ENCODE results near the gene USP40.
"Not testable (repeated sequence)": the region's sequence is repeated elsewhere in the genome, so short reads cannot be mapped to it uniquely, and the experiment has no call there.

The USP40 gene, protein sequence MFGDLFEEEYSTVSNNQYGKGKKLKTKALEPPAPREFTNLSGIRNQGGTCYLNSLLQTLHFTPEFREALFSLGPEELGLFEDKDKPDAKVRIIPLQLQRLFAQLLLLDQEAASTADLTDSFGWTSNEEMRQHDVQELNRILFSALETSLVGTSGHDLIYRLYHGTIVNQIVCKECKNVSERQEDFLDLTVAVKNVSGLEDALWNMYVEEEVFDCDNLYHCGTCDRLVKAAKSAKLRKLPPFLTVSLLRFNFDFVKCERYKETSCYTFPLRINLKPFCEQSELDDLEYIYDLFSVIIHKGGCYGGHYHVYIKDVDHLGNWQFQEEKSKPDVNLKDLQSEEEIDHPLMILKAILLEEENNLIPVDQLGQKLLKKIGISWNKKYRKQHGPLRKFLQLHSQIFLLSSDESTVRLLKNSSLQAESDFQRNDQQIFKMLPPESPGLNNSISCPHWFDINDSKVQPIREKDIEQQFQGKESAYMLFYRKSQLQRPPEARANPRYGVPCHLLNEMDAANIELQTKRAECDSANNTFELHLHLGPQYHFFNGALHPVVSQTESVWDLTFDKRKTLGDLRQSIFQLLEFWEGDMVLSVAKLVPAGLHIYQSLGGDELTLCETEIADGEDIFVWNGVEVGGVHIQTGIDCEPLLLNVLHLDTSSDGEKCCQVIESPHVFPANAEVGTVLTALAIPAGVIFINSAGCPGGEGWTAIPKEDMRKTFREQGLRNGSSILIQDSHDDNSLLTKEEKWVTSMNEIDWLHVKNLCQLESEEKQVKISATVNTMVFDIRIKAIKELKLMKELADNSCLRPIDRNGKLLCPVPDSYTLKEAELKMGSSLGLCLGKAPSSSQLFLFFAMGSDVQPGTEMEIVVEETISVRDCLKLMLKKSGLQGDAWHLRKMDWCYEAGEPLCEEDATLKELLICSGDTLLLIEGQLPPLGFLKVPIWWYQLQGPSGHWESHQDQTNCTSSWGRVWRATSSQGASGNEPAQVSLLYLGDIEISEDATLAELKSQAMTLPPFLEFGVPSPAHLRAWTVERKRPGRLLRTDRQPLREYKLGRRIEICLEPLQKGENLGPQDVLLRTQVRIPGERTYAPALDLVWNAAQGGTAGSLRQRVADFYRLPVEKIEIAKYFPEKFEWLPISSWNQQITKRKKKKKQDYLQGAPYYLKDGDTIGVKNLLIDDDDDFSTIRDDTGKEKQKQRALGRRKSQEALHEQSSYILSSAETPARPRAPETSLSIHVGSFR

DNA sequence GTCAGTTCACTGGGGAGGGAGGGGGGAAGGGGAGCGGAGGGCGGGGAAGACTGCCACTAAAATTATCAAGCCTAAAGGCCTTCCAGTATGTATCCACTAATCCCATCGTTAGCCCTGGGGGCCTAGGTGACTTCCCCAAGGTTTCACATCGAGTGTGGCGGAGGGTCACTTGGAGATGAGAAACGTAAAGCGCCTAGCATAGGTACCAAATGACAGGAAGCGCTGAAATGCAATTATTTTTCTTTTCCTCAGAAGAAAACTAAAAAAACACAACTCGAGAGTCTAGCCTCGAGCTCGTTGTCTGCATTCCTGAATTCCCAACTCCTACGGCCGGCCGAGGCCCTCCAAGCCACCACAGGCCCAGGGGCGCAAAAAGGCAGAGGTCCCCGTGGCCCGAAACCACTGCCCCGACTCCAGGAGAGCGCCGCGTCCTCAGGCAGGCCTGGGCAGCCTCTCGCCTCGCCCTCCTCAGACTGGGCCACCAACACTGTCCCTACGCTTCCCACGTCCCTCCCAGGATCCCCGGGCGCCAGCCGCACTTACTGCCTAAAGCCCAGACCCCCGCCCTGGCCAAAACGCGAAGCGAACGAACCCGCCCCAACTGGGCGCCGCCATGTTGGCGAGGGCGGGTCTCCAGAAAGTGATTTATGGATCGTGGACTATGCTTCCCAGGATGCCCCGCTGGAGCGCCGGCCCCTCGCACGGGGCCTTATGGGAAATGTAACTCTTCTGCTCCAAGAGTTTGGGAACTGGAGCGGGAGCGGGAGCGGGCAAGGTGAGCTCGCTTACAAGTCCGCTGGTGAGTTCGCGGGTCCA is at the start of gene USP40:
TSS of gene USP40 (minus strand) at position 642 of the 816 bp plus-strand sequence. CDS start 1,228 bp downstream, outside the sequence.
- peak; percentile 73 to 75 for DNase-seq (ENCODE audit: low read depth in 2 of 2)

DNA sequence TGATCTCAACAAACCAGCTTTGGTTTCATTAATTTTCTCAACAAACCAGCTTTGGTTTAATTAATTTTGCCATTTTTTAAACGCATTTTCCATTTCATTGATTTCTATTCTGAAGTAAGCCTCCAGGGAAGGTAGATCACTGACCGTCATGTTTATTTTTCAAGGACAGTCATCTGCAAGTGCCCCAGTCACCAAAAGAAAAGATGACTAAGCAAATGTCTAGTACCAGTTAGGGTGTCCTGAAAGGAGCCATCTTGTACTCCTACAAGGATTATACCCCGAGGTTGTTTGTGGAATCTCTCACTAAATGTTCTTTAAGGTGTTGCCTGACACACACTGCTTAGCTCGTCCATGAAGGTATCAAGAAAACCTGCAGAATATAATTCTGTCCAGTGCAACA is 44.7 kb upstream of the USP40 start:
- DNase-seq (ENCODE audit: low read depth in 2 of 2) = no peak

DNA sequence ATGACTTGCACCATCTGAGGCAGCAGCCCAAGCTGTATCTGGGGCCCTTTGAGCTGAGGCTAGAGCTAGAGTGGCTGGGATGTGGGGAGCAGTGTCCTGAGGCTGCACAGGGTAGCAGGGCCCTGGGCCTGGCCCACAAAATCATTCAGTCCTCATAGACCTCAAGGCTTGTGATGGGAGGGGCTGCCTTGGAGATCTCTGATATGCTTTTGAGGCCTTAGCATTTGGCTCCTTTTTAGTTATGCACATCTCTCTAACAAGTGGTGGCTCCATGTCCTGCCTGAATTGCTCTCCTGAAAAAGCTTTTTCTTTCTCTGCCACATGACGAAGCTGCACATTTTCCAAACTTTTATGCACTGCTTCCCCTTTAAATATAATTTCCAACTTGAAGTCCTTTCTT is 39.1 kb upstream of the USP40 start:
- no peak for DNase-seq (ENCODE audit: low read depth in 2 of 2)

DNA sequence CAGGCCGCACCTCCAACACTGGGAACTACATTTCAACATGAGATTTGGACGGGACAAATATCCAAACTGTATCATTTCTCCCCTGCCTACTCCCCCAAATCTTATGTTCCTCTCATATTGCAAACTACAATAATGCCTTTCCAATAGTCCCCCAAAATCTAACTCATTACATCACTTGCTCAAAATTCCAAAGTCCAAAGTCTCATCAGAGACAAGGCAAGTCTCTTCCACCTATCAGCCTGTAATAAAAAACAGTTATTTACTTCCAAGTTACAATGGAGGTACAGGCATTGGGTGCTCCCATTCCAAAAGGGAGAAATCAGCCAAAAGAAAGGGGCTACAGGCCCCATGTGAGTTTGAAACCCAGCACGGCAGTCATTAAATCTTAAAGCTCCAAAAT is 38.2 kb upstream of the USP40 start:
- DNase-seq (ENCODE audit: low read depth in 2 of 2) = no peak

DNA sequence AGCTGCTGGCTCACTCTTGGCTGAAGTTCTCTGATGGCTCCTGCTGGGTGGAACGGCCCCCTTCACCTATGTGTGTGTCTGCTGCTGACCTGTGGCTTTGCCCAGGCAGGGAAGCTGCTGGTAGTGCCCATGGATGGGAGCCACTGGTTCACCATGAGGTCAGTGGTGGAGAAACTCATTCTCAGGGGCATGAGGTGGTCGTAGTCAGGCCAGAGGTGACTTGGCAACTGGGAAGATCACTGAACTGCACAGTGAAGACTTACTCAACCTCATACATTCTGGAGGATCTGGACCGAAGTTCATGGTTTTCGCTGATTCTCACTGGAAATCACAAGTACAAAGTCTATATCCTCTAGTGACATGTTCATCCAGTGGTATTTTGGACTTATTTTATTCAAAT is 36.9 kb upstream of the USP40 start:
- DNase-seq (ENCODE audit: low read depth in 2 of 2) = no peak

DNA sequence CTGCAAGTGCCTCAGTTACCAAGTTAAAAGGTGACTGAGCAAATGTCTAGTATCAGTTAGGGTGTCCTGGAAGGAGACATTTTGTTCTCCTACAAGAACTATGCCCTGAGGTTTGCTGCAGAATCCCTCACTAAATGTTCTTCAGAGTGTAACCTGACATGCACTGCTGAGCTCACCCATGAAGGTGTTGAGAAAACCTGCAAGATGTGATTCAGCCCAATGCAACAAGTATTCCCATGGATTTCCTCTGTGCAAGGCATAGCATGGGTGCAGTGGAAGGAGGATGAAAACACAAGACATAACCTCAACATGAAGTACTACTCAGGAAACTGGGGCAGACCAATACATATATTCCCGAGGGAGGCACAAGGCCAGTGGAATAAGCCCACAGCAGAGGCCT is 35.5 kb upstream of the USP40 start:
- DNase-seq (ENCODE audit: low read depth in 2 of 2) = no peak

DNA sequence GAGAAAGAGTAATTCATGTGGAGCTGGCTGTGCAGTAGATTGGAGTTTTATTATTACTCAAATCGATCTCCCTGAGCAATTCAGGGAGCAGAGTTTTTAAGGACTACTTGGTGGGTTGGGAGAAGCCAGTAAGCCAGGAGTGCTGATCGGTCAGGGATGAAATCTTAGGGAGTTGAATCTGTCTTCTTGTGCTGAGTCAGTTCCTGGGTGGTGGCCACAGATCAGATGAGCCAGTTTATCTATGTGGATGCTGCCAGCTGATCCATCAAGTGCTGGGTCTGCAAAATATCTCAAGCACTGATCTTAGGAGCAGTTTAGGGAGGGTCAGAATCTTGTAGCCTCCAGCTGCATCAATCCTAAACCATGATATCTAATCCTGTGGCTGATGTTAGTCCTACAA is 33.8 kb upstream of the USP40 start:
- no peak for DNase-seq (ENCODE audit: low read depth in 2 of 2)

DNA sequence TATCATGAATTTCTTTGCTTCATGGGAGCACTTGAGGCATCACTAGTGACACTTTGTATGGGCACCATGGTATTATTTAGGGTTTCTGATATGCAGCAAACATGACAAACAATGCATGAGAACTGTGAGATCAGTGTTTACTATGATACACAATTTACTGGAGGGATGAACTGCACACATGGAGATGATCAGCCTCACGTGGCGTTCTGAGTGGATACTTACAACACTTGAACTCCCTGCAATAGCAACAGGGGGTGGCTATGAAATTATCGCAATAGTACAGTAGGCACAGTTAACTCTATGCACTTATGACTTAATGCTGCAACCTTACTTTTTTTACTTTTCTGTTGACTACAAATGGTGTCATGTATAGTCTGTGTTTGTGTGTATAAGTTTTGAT is 32.4 kb upstream of the USP40 start:
- no peak for DNase-seq (ENCODE audit: low read depth in 2 of 2)

DNA sequence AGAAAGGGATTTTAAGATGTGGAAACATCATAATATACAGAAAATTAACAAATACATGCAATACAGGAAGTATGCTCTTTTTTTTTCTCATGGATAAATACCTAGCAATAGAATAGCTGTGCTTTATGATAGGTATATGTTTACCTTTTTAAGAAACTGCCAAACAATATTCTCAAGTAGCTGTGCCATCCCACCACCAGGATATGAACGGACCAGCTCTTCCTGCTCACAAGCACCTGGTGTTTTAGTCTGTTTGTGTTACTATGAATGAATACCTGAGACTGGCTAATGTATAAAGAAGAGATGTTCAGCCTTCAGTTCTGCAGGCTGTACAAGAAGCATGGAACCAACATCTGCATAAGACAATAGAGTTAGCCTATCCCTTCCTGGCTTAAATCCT is 30.9 kb upstream of the USP40 start:
- DNase-seq (ENCODE audit: low read depth in 2 of 2) = no peak

DNA sequence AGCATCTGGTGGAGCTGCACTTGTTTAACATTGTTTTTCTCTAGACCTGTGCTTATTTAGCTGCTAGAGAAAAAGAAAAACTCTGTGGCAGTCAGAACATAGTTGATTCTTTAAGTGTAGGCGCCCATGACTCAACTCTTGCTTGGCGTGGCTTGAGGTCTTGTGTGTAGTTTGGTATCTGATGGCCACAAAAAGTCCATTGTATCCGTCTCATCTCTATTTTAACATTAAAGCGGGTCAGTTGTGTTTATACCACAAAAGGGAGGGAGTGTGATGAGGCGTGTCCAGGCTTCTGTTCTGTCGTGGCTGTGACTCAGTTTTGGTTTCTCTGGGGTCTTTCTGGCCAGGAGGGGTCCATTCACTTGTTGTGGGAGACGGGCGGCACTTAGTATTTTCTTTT is 26.6 kb upstream of the USP40 start:
- no peak for DNase-seq (ENCODE audit: low read depth in 2 of 2)

DNA sequence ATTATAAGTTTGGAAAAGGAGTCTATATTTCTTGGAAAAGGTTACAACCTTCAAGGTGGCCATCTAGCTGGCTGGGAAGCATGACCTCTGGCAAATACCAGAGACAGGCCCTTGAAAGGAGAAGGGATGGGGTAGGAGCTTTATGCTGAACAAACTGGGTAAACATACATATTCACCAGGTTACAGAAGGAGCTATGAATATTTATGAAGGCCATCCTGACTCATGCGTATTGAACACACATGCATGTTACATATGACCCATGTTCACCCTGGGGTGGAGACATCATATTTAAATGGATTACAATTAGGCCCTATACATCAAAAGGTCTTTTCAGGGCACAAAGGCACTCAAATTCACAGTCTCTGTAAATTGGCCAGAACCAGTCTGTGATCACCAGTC is 26.1 kb upstream of the USP40 start:
- not testable (repeated sequence) for DNase-seq (ENCODE audit: low read depth in 2 of 2)

DNA sequence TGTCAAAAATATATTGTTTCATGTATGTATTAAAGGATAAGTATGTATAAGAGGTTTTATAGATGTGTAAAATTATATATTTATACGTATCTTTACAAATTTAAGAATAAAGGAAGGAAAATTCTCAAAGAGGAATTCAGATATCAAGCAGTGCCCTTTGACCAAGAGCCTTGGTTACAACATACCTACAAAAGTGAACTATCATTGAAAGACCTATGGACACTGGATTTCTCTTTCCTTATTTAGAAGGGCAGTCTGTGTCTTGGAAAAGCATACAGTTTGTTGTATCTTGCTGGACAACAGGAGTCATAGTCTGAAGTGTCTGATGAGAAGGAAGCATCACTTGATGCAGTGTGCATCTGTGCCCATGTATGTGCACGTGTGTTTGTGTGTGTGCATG is 21.8 kb upstream of the USP40 start:
- no peak for DNase-seq (ENCODE audit: low read depth in 2 of 2)

DNA sequence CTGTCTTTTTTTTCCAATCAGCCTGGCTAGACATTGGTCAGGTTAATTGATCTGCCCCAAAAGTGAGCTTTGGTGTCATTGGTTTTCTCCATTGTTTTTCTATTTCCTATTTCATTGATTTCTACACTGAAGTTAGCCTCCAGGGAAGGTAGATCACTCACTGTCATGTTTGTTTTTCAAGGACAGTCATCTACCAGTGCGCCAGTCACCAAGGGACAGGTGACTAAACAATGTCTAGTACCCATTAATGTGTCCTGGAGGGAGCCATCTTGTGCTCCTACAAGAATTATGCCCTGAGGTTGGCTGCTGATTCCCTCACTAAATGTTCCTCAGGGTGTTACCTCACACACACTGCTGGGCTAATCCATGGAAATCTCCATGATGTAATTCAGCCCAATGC is 17.6 kb upstream of the USP40 start:
- DNase-seq (ENCODE audit: low read depth in 2 of 2) = no peak

DNA sequence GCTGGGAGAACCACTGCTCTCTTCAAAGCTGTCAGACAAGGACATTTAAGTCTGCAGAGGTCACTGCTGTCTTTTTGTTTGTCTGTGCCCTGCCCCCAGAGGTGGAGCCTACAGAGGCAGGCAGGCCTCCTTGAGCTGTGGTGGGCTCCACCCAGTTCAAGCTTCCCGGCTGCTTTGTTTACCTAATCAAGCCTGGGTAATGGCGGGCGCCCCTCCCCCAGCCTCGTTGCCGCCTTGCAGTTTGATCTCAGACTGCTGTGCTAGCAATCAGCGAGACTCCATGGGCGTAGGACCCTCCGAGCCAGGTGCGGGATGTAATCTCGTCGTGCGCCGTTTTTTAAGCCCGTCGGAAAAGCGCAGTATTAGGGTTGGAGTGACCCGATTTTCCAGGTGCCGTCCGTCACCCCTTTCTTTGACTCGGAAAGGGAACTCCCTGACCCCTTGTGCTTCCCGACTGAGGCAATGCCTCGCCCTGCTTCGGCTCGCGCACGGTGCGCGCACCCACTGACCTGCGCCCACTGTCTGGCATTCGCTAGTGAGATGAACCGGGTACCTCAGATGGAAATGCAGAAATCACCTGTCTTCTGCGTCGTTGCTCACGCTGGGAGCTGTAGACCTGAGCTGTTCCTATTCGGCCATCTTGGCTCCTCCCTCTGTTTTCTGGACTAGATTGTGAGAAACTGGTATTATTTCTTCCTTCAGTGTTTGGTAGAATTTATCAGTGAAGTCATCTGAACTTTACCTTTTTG is 16.8 kb upstream of the USP40 start:
- DNase-seq (ENCODE audit: low read depth in 2 of 2) = not testable (repeated sequence)

DNA sequence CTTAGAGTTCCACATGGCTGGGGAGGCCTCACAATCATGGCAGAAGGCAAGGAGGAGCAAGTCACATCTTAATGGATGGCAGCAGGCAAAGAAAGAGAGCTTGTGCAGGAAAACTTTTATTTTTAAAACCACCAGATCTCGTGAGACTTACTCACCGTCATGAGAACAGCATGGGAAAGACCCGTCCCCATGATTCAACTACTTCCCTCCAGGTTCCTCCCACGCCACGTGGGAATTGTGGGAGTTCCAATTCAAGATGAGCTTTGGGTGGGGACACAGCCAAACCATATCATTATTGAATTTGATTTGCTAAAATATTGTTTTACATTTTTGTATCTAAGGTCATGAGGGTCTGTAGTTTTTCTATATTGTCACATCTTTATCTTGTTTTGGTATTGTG is 10.8 kb upstream of the USP40 start:
- DNase-seq (ENCODE audit: low read depth in 2 of 2) = not testable (repeated sequence)

DNA sequence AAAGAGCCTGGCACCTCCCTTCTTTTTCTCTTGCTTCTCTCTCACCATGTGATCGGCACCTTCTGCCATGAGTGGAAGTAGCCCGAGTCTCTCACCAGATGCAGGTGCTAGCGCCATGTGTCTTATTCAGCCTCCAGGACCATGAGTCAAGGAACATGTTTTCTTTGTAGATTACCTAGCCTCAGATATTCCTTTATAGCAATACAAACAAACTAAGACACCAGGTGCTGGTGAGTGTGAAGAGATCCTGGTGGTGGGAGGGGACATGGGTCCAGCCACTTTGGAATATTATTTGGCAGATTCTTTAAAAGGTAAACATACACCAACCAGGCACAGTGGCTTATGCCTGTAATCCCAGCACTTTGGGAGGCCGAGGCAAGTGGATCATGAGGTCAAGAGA is 5.9 kb upstream of the USP40 start:
- DNase-seq (ENCODE audit: low read depth in 2 of 2) = no peak

DNA sequence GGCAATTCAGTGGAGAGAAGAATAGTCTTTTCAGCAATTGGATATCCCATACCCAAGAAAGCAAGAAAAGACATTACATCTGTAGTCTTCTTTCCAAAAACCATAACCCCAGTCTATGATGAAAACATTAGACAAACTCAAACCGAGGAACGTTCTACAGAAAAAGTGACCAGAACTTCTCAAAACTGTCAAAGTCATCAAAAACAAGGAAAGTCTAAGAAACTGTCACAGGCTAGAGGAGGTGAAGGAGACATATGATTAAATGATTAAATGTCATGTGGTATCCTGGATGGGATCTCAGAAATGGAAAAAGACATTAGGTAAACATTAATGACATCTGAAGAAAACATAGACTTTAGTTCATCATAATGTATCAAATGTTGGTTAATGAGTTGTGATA is 4.9 kb upstream of the USP40 start:
- DNase-seq (ENCODE audit: low read depth in 2 of 2) = no peak

DNA sequence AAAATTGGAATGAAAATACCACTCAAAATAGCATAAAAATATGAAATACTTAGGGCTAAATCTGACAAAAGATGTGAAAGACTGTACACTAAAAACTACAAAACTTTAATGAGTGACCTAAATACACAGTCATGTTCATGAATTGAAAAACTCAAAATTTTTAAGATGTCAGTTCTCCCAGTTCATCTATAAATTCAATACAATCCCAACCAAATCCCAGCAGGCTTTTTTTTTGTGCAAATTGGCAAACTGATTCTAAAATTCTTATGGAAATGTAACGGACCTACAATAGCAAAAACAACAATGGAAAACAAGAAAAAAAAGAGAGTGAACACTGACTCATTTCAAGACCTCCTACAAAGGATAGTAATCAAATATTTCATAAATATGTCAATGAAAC is 4.4 kb upstream of the USP40 start:
- no peak for DNase-seq (ENCODE audit: low read depth in 2 of 2)

DNA sequence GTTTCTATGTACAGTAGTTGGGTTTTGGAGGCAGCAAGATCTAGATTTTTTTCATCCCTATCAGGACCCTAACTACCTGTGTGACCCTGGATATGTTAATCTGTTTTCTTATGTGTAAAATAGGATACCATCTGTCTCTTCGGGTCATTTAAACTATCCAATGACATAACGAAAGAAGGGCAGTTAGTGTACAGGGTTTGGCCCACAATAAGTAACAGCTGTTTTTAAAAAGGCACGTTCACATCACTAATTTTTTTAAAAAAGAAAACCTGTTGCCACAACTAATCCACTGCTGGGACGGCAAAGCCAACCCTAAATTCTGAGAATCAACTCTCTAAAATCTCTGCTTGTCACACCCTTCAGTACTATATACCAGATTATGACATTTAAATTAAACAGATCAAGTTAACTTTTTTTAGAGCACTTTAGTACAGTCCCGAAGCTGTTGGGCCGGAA is 869 bp downstream of the USP40 start:
- no peak for DNase-seq (ENCODE audit: low read depth in 2 of 2)

DNA sequence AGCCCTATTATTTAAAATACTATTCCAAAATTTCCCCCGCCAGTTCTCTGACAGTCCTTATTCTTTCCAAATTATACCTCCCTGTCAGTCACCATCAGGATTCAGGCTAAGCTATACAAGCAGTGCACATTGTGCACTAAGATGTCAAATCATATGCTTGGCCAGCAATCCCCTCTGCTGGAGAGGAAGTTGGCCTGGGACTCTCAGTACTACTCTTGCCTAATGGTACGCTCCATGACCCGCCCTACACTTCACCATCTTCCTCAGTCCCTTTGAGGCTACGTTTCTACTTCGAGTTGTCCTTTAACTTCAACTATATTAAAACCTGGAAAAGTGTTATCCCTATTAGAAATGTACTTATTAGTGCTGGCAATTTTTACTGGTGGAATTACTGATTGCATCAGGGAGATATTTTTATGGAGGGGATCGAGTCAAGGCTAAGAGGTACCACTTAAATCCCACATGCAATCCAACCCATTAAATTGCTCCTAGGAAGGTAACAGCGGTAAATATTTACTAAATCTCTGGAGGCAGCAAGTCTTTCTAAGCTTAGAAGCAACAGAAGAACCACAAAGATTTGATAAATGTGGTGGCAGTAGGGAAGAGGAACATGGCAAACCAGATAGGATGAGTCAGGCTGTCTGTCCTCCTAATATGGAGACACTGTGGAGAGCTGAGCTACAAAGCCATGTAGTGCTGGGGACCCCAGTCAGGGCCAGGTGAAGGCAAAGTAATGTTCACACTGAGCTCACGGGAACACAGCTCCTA is 2.7 kb downstream of the USP40 start:
- DNase-seq (ENCODE audit: low read depth in 2 of 2) = no peak

Measured in fibroblast of skin of left biceps (primary cell).